Hippocampal formation (tissue), 2 donors: ENCODE measurements around the gene HCAR1.
A peak's percentile ranks its signal among the peaks of the same experiment; 100 is the strongest.
"Not testable (repeated sequence)": the region's sequence is repeated elsewhere in the genome, so short reads cannot be mapped to it uniquely, and the experiment has no call there.

Experiments
- DNase-seq, 2 donors: peaks; one replicate each; lab custom pipeline; 2025; lab: John Stamatoyannopoulos, UW

HCAR1 gene, protein sequence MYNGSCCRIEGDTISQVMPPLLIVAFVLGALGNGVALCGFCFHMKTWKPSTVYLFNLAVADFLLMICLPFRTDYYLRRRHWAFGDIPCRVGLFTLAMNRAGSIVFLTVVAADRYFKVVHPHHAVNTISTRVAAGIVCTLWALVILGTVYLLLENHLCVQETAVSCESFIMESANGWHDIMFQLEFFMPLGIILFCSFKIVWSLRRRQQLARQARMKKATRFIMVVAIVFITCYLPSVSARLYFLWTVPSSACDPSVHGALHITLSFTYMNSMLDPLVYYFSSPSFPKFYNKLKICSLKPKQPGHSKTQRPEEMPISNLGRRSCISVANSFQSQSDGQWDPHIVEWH

DNA sequence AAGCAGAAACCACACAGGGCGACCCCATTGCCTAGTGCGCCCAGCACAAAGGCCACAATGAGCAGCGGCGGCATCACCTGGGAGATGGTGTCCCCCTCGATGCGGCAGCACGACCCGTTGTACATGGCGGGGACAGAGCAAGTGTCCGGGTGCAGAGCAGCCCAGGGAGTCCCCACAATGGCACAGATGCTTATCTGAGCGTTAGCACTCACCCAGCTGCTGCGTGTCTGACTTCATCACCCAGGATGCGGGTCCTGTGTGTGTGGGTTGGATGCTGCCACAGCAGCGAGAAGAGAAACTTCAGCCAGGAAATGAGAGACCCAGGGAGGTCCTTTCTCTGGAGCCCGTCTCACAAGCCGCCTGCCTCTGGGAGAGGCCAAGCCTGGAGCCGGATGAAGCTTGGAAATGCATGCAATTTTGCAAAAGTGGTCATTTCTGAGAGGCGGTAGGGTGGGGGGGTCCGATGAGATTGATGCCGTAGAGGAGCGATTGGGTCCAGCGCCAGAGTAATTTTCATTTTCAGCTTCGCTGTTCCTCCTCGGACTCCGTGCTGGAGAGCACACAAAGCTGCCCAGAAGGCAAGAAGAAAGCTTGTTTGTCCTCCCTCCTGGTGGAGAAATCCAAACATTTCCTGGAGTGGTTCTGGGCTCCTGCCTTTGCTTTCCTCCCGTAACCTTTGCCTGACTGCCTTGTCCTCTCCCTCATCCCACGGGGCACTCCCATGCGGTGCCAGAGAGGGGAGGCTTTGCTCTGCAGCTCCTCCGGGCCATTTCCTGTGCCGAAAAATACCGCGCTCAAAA, at the start of gene HCAR1:
TSS of gene HCAR1 (minus strand) at position 630 of the 800 bp plus-strand sequence. CDS start at position 125, 505 bp downstream.
- DNase-seq, result no peak

GRCh38 chr12:122757568-122757967, 26.9 kb upstream of the HCAR1 start:
- DNase-seq, result no peak

DNA sequence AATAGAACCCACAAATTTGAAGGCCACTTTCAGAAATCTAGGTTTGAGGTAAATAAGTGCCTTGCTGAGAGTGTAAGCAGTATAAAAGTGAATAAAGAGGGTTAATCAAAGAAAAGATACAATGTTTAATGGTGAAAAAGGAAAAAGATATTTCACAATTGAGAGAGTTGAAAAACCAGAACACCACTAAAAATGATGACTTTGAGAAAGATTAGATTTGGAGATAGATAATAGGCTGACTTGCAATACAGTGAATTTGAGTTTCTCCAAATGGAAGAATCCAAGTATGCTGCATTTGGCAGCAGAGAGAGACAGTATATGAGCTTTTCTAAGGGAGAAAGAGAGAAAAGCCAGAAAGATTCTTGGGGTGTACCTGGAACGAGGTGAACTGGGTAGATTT, 24.1 kb upstream of the HCAR1 start:
- DNase-seq, result no peak

GRCh38 chr12:122753319-122753650, 22.6 kb upstream of the HCAR1 start:
- no peak for DNase-seq

DNA sequence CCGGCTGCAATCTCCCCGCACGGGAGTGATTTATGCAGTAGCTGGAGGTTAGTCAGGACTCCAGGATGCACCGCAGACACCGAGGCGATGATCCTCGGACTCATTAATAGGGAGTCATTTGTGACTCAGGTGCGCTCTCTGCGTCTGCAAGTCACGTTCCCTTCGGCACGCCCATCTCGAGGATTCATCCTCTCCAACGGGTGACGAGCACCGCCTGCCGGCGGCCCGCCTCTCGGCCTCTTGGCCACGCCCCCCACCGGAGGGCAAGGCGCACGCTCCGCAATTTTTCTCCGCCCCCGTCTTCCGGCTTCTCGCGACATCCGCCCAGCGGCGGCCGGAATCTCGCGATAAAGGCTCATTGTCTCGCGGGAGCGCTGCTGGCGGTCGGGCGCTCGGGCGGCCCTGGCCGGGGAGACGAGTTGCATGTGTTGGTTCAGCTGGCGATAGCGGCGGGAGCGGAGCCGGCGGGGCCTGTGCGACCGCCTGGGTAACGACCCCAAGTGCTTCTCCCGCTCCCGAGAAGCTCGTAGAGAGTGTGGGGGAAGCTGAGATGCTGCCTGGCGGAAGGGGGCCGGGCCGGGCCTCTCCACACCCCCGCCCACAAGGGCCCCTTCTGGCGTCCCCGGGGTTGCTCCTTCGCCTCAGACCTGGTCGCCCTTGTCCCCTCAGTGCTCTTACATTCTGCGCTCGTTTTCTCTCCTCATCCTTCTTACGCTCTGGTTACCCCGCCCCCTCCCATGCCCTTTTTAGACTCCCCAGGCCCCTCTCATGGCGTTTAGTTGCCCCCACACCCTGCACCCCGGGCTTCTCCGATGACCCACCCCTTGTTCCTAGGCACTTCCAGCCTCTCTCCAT, 22.0 kb upstream of the HCAR1 start, which contains the start of gene DENR:
TSS of gene DENR (plus strand) at position 361 of the 855 bp plus-strand sequence. CDS start 878 bp downstream, outside the sequence.
- peak; percentile 90 to 95 for DNase-seq

DNA sequence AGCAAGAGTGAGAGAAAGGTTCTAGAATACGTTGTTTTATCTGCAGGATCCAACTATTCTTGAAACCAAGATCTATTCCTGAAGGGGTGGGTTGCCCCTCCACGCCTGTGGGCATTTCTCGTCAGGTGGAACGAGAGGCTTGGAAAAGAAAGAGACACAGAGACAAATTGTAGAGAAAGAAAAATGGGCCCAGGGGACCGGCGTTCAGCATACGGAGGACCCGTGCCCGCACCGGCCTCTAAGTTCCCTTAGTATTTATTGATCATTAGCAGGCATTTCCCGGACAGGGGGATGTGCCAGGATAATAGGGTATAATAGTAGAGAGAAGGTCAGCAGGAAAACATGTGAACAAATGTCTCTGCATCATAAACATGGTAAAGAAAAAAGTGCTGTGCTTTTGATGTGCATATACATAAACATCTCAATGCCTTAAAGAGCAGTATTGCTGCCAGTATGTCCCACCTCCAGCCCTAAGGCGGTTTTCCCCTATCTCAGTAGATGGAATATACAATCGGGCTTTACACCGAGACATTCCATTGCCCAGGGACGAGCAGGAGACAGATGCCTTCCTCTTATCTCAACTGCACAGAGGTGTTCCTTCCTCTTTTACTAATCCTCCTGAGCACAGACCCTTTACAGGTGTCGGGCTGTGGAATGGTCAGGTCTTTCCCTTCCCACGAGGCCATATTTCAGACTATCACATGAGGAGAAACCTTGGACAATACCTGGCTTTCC, 20.3 kb upstream of the HCAR1 start:
- DNase-seq, result not testable (repeated sequence)

DNA sequence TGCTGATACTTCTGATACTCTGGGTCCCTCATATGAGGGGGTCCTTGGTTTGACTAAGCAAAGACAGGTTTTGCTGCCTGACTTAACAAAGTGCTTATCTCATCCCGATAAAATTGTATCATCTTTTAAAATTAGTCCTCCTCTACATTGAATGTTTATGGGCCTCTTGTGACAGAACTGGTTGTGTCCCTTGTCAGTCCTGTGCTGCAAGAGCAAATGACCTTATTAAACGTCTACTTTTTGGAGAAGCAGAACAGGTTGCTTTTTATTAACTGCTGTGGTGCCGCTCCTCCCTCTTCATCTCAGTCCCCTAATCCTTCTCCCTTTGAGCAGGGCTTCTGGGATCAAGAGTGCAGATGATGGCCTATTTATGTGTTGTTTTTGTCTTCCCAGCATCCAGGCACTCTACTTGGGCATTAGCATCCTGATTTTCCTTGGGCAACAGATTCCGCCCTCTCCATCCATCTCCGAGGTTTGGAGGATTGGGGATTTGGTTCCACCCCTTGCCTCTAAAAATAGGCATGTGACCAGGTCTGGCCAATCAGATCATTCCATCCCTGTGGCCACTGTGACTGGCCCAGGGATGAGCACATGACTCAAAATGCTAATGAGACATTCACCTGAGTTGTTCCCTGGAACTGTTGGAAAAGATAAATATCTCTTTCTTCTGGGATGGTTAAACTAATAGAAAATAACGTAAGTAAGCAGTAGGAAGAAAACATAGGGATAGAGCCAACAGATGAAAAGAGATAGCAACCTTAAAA, 19.1 kb upstream of the HCAR1 start:
- DNase-seq, result no peak

DNA sequence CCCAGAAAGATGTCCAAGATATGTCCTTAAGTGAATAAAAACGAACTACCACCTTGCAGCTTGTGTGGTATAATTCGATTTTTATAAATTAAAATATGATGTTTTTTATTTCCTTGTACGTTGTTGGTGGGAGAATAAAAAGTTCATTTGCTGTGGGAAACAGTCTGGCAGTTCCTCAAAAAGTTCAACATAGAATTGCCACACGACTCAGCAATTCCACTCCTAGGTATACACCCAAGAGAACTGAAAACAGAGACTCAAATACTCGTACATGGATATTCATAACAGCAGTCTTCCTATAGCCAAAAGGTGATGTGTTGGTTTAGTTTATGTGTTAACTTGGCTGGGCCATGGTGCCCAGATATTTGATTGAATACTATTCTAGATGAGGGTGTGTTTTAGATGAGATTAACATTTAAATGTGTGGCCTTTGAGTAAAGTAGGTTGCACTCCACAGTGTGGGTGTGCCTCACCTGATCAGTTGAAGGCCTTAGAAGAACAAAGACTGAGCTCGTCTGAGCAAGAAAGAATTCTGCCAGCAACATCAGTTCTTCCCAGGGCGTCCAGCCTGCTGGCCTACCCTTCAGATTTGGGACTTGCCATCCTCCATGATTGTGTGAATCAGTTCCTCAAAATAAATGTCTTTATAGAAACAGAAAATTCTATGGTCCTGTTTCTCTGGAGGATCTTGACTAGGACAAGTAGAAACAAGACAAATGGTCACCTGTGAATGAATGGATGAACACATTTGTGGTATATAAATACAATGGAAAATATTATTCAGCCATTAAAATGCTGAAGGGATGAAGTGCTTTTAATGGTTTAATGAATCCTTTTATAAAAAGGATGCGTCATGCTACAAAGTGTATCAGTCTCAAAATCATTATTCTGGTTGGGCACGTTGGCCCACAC, 16.8 kb upstream of the HCAR1 start:
- DNase-seq, result no peak

- no peak for DNase-seq
These were observed 13.4 kb upstream of the HCAR1 start for GRCh38 chr12:122743895-122744525.

GRCh38 chr12:122740351-122740750, 9.7 kb upstream of the HCAR1 start:
- DNase-seq, result no peak

GRCh38 chr12:122738571-122738970, 7.9 kb upstream of the HCAR1 start:
- DNase-seq, result no peak

DNA sequence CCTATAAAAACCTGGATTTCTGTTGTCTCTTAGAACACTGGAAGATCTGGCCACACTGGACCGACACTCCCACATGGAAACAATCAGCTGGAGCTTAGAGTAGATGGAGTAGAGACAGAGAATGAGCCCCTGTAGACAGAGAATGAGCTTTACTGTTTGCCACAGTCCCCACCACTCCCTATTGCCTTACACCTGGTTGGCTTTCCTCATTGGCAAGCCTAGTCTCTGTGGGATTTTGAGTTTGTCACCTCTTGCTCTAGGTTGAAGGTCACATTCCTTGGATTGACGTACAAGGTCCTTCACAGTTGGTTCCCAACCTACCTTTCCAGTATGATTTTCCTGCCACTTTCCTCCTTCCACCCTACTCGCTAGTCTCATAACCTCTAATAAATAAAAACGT, 2.0 kb upstream of the HCAR1 start:
- no peak for DNase-seq

- DNase-seq, result no peak
These were observed 1.5 kb upstream of the HCAR1 start for GRCh38 chr12:122732170-122732569.

- no peak for DNase-seq
These were observed 945 bp downstream of the HCAR1 start for GRCh38 chr12:122729583-122730214.

GRCh38 chr12:122726080-122726558, 4.5 kb downstream of the HCAR1 start:
- DNase-seq, result no peak

DNA sequence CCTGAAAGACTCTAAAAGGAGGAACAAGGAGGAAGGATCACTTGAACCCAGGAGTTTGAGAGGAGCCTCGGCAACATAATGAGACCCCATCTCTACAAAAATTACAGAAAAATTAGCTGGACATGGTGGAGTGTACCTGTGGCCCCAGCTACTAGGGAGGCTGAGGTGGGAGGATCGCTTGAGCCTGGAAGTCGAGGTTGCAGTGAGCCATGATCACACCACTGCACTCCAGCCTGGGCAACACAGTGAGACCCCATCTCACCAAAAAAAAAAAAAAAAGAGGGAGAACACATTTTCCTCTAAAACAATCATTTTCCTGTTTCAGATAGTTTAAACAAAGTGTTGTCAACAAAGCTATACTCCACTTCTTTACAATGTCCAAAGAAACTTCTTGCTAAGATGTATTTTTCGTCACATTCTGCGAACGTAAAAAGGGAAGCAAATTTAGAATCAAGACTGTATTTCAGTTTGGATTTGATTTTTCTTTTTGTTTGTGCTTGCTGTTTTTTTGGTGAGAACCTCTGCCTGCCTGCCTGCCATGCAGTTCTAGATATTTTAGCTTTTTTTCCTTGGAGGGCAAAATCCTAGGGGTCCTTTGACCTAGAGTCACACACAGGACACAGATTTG, 5.1 kb downstream of the HCAR1 start:
- DNase-seq, result no peak

DNA sequence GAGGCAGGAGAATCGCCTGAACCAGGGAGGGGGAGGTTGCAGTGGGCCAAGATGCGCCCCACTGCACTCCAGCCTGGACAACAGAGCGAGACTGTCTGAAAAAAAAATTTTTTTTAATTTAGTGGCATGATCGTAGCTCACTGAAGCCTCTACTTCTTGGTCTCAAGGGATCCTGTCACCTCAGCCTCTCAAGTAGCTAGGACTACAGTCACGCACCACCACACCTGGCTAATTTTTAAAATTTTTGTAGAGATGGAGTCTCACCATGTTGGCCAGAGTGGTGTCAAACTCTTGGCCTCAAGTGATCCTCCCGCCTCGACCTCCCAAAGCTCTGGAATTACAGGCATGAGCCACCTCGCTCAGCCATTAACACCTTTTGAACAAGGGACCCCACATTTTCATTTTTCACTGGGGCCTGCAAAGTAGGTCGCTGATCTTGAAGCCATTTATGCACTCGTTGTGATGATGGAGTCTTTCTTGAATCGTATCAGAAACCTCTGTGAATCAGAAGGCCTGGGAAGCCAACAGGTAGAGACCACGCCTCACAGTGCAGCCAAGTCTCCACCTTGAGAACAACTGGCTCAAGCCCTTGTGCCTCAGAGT, 5.9 kb downstream of the HCAR1 start:
- no peak for DNase-seq

- DNase-seq, result no peak
These were observed 8.3 kb downstream of the HCAR1 start for GRCh38 chr12:122722387-122722786.
